HG02840 (cell line): ENCODE results near the gene GREB1.

ENCODE experiments used
- ATAC-seq: cut with Tn5 transposase; IDR thresholded peaks from one replicate; pipeline ENCODE4 v1.9.1; 2021; ENCODE audit warnings: mild to moderate bottlenecking, moderate library complexity, moderate number of reproducible peaks; ENCODE audit not compliant: unreplicated experiment, low FRiP score

The GREB1 gene

DNA sequence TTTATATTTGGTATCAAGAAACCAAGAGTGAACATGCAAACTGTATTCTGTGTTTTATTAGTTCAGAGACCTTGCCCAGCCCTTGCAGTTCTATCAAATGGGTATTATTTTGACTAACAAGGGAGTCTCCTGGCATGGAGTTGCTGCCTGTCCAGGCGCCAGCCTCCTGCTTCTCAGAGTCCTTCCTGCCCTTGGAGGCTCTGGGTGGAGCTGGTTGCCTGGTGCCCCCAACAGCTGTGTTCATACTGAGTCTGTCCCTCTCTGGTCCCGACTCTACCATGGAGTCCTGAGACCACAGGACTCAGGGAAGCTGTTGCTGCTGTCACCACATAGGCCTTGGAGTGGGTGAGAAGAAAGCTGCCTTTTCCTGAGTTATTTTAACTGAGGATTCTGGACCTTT, 26.3 kb upstream of the GREB1 start:
- no peak for ATAC-seq

DNA sequence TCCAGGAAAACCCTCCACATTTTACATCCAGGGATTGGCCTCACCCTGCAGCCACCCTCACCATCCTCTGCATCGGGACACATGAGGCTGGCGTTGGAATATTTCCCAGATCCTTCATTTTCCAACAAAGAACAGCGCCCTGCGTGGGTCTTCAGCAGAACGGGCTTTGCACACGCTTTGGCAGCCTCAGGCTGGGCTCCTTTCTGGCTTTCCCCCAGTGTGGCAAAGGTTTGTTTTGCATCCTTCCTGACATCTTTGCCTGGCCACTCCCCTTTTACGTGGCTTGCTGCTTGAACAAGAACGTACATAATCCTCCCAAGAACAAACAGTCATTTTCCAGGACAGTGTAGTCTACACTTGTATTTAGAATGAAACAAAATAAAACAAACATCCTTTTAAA, 25.6 kb upstream of the GREB1 start:
- ATAC-seq = no peak

DNA sequence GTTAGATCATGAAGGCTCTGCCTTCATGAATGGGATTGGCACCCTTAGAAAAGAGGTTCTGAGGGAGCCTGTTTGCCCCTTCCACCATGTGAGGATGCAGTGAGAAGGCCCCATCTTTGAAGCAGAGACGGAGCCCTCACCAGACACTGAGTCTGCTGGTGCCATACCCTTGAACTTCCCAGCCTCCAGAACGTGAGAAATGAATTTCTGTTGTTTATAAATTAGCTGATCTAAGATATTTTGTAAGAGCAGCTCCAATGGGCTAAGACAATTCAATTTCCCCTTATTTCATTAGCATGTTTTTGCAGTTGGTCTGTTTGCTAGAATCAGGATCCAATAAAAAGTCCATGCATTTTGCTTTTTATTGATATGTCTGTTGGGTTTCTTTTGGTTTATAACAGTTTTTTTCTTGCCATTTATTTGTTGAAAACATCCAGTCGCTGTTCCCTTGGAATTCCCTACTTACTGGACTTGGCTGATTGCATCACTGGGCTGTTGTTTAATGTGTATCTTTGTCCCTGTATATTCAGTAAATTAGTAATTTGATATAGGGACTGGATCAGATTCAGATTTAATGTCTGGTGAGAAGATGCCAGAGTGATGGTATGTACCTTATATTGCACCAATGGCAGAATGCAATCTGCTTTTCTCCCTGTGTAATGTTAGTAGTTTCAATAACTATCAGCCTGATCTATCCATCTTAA, 24.0 kb upstream of the GREB1 start:
- no peak for ATAC-seq

DNA sequence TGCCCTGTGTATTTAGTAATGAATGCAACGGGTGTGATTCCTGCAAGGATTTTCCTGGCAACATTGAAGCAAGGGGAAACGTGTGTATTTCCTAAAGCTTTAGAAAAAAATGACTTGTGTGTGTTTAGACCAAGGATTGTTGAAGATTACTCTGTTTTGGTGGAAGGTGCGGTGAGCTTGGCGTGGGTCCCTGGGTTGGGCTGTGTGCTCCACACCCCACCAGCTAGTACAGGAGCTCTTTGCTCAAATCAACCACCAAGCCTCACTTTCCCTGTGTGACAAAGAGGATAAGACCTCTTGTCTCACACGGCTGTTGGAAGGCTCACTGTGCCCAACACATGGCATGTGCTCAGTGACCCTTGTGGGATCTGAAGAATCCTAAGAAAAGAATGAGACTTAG, 21.4 kb upstream of the GREB1 start:
- no peak for ATAC-seq

DNA sequence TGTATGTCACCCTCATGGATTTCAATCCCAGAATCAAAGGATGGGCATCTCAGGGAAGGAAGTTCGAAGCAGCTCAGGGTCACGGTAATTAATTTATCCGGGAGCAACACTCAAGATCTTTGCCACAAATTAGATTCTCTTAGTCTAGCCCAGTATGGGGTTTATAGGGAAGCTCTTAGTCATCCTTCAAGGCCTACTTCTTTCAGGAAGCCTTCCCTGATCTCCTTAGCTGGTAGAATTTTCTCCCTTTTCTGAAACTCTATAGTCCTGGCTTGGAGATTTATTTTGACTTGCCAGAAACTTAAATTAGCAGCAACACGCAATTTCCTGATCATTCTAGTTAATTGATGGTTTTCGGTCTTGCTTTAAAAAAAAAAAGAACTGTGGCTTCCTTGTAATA, 20.5 kb upstream of the GREB1 start:
- ATAC-seq = no peak

DNA sequence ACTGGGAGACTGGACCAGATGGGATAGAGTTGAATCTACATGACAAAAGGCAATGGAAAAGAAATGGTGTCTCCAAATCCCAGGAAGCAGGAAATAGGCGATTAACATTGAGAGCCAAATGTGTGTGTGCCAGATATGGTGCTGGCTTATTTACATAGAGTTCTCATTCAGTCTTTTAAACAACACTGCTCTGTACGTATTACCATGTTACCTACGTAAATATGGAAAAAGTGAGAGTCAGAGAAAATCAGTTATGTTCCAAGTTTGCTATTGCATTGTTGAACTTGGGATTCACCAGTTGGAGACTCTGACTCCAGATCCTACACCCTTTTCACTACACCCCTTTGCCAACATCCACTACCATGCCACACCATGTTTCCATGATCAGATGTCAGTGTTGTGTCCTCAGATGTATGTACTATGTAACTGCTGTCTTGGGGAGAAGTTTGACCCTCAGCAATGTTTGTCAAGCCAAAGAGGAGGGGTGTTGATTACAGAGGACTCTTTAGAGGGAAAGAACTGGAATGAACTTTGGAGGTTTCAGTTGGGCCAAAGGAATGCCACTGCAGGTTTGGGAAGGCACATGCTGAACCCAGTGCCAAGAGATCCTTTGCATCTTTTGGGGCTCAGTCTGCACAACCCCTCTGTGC, 19.6 kb upstream of the GREB1 start:
- no peak for ATAC-seq

DNA sequence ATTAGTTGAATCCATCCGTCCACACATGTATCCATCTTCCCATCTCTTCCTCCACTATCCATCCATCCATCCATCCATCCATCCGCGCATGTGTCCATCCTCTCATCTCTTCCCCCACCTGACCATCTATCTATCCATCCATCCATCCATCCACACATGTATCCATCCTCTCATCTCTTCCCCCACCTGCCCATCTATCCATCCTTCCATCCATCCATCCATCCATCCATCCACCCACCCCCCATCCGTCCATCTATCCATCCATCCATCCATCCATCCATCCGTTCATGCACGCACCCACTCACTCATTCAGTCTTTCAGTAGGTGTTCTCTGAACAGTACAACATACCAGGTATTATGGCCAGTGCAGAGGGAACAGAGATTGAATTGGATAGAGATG, 18.9 kb upstream of the GREB1 start:
- no peak for ATAC-seq

DNA sequence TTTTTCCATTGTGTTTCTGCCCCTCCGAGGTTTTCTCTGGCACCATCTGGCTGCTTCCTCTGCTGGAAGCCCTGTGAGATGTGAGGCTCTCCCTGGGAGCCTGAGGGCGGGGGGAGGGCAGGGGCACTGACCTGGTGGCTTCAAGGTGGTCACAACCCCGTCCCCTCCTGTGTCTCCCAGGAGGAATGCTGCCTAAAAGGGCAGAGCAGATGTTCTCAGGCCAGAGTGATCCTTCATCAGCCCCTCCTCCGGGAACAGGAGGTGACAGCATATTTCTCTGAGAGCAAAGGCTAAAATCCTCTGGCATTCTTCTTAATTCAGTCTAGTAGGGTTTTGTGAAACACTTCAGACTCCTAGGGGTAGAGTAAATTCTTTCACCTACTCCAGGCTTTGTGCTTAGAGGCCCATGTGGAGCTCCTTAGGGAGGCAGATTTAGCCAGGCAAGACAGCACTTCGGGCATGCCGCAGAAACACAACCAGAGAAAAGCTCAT, 18.3 kb upstream of the GREB1 start:
- ATAC-seq = no peak

DNA sequence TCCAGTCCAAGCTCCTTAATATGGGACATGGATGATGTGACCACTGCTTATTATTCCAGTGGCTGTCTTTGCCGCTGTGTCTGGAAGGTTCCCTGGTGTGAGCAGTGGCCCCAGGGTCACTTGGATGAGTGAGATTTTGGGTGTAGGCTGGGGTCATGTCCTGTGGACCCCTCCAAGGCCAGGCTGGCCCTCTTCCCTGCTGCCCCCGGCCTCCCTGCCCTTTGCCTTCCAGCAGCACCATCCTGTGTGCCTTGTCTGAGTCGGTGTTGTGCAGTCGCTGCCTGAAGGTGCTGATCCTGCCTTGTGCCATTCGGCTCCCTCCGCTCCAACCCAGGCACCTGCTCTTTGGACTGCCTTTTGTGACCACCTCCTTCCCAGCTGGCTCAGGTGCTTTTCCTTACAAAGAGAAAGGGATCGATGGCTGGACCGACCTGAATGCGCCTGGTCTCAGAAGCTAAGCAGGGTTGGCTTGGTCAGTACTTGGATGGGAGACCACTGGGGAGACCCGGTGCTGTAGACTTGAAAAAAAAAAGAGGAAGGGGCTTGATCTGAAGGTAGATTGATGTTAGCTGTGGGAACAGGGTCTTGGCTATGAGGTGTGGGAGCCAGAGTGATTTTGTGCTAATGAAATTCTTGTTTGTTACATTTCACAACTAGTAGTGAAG, 16.7 kb upstream of the GREB1 start:
- no peak for ATAC-seq

DNA sequence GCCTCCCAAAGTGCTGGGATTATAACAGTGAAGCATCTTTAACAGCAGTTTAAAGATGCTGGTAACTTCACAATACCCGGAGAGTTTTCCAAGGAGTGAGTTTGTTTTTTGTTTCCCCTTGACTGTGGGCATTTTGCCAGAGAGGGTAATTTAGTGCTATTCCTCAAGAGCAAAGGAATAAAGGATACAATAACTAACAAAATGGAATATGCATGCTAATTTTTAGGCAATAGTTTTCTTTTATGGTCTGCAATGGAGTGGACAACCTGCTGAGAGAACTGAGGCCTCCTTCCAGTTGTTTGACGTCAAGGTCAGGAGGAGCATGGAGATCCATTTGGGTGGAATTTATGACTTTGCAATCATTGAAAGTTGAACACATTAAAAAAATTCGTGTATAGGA, 15.9 kb upstream of the GREB1 start:
- ATAC-seq = no peak

DNA sequence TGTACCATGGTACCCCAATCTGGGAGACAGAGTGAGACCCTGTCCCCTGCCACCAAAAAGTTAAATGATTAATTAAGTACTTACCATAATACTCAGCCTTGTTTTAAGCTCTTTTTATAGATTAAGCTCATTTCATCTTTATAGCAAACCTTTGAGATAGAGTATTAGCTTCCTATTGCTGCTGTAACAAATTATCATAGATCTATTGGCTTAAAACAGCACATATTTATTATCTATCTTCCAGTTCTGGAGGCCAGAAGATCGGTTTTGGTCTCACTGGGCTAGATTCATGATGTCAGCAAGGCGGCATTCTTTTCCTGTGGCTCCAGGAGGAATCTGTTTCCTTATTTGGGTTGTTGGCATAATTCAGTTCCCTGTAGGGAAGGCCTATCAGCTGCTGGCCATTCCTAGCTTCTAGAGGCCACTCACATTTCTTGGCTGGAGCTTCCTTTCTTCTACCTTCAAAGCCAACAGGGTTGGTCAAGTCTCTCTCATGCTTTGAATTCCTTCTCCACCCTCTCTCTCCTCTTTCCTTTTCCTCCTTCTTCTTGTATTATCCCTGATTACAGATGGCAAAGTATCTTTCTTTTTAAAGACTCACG, 13.7 kb upstream of the GREB1 start:
- no peak for ATAC-seq

DNA sequence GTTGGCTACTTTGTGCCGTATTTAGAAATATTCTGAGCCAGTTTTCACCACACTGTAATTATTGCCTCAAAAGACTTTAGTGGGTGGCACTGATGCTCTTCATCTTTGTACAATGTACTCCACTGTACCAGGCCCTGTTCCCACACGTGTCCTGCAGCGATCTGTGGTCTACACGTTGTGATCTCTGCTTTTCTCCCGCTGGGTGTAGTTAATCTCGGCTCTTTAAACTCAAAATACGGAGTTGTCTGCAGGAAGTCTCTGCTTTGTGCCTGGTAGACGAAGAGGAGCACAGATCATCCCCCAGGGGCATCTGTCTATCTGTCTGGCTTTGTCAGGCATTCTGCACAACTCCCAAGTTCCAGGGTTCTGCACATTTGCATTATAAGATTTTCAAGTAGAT, 12.1 kb upstream of the GREB1 start:
- ATAC-seq = no peak

DNA sequence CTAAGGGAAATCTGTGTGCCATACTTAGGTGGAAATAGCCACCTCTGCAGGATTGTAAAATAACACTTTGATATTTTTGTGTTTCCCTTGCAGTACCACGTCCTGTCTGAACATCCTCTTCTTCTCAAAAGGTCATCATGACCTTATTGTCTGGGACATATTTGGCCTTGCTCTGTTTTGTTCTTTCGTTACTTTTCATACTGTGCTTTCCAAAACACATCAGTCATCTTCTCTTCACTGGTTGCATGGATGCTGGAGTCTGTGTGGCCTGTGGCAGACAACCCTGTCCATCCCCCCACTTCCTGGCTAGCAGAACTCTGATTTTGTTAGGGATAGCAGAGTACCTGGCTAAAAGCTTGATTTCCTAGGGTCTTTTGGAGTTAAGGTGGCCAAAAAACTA, 9.4 kb upstream of the GREB1 start:
- ATAC-seq = no peak

DNA sequence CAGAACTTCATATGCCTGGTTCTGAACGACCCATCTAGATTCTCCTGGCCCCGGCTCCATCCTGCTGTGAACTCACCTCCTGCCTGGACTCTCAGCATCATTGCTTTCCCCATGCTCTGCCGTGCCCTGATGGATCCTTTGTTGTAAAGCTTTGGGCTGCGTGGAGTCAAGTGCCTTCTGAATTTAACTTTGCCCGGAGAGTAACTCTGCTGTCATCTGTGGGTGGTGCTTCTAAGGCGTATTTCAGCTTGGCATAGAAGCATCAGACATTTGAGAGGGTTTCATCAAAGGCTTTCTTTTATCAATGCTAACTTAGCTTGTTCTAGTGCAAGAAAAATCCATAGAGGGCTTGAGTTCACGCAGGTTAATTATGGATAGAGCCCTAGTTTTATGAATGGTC, 8.1 kb upstream of the GREB1 start:
- ATAC-seq = no peak

DNA sequence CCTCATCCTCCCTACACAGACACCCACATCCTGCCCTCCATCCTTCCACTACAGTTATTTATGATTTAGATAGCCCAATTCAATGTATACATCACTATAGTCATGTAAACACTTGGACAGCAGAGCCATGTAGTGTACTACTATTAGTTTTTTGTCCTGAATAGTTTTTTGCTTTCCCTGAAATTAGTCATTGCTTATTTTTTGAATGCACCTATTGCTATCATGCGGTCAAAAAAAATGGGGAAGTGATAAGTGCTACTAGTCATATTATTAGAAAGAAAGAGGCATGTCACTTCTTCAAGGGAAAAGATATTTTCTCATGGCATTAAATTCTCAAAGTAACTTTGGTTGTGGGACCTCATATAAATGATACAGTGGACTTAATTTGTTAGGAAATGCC, 6.8 kb upstream of the GREB1 start:
- ATAC-seq = no peak

DNA sequence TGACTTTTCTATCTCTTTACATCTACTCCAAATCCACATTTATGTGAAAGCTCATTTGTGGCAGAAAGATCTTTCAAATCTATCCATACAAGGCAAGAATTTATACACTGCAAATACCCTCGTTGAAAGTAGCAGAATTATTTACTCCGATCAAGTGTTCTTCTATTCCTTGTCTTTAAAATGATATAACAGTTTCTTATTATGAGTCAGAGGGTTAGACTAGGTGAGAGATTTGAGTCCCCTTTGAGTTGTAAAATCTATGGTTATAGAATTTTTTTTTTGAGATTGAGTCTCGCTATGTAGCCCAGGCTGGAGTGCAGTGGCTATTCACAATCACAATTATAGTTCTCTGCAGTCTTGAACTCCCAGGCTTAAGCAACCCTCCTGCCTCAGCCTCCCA, 5.6 kb upstream of the GREB1 start:
- no peak for ATAC-seq

DNA sequence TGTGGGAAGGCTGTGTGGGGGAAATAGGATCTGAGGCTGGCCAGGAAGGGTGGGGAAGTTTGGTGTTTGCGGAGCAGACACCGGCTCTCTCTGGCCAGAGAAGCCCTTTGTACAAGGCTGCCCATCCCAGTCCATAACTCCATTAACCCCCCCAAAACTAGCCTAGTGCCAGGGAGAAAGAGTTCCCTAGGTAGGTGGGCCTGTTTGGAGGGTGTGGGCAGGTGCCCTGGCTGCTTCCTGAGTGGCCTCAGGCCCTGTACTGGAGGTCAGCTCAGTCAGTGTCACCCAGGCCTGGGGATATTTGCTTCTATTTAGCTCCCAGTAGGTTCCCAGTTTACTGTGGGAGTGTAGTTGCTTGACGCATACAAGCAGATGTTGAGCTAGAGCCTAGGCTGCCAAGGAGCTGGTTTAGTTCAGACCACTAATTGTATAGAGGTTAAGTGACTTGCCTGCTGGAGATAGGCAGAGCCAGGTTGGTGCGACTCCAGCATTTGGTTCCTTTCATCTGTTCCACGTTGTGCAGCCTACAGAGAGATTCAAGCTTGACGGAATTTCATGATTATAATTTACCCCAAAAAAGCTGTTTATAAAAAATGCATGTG, 2.9 kb upstream of the GREB1 start:
- no peak for ATAC-seq

DNA sequence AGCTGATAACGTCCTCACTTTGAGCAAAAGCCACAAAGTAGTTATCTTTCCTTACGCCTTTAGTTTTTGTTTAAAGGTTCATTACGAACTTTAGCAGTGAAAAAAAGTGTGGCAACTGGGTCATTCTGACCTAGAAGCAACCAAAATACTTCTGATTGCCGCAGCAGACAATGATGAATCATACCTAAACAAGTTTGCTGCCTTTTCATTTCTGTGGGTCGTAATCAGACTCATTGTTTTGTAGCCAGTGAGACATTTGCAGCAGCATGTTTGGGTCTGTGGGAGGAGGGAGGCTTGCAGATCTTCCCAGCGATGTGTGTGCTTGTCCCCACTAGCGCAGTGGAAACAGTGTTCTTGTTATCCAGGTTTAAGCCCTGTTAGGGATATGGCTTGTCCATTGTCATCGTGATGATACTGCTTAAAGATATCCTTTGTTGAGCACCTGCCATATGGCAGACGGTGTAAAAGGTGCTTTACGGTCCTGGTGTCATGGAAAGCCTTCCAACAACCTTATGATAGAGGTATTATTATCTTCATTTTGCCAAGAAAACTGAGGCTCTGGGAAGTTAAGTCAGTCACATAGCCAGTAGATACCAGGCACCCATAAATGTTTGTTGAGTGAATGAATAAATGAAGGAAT, 1.3 kb upstream of the GREB1 start:
- ATAC-seq = no peak

DNA sequence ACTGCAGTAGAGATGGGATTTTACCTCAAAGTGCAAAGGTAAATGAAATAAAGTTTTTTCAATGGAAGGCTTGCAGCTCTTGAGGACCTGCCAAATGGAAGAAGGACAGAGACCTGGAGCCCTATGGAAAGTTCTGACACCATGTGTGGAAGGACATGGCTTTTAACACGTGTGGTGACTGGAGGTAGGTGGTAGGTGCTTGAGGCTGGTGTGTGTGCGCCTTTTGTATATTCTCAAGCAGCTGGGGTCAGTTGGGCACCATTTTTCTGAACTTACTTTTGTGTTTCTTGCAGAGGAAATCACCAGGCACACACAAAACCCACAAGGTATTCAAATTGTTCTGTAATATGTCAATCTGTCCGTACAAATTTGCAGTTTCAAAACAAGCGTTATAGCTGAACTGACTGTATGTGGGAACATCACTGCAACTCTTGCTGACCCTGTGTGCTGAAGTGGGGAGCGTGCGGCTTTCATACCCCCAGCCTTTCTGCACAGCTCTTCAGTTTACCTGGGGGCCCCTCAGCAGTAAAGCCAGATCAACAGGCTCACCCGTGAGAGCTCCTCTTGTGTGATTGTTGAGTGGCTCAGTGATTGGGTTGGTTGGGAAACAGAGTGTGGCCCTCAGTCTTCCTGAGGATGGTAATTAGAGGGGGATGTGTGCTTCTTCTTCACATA, 363 bp downstream of the GREB1 start:
- ATAC-seq = no peak
